HG03025 (cell line): ENCODE data around the gene SI.
"Not testable (repeated sequence)": the region's sequence is repeated elsewhere in the genome, so short reads cannot be mapped to it uniquely, and the experiment has no call there.

Experiments used
- ATAC-seq: cut with Tn5 transposase; IDR thresholded peaks from one replicate; pipeline ENCODE4 v1.9.1; 2021; ENCODE audit warnings: mild to moderate bottlenecking, moderate library complexity; ENCODE audit not compliant: unreplicated experiment, low FRiP score

Gene SI

DNA sequence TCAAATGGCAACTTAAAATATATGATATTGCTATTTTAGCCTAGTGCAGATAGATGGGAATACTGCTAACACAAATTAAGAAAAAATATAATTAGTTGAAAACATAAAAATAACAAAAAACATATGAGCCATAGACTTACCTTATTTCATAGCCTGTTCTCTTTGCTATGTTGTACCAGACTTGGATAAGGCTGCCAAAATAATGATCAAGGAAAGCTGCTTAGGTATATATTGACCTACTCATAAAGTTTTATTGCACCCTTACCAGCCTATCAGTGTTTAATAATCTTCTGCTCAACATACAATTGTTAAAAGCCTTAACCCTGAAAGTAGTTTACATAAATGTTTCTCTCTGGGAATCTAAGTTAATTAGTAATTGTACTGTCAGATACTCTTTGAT lies at the start of gene SI:
Gene SI (minus strand): TSS at position 204 of the 400 bp plus-strand sequence. CDS start 2,484 bp downstream, outside the sequence.
- no peak for ATAC-seq

GRCh38 chr3:165125836-165126235 lies 47.5 kb upstream of the SI start:
- ATAC-seq: no peak

- no peak for ATAC-seq
Measured at GRCh38 chr3:165111401-165111800, 33.1 kb upstream of the SI start.

- no peak for ATAC-seq
Measured at GRCh38 chr3:165103616-165104015, 25.3 kb upstream of the SI start.

DNA sequence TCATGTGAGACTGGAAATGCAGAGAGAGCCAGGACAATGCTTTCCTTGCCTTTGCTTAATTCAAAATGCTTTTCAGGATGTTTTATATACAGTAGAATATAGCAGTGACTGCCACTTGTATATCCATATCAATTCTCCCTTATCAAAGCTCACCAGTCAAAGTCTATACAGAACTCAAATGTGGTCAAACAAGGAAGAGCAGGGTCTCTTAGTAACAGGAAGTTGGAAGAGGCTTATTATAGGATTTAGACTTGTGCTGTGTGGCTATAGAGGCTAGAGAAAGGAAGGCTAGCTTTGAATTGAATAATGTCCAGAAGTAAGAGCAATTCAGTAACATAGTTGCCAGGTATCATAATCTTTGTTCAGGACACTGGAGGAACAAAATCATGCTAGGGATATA lies 4.4 kb upstream of the SI start:
- no peak for ATAC-seq

DNA sequence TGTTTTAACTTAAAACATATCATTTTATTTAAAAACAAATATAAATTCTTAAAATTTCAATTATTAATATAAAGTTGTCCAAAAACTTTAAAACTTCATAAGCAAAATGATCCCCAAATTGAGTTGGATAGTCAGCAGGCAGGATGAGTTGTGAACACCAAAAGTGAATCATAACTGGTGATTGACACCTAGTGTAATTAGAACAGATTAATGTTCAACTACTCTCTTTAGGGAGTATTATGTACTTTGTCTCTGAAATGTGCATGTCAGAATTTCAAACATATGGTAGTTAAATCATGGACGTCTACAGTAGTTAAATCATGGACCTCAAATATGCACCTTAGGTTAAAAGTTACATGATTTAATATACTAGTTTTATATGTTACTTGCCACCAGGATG lies 2.9 kb upstream of the SI start:
- no peak for ATAC-seq

GRCh38 chr3:165075695-165076094 lies 2.6 kb downstream of the SI start:
- ATAC-seq: no peak

- ATAC-seq: no peak
Measured at GRCh38 chr3:165070682-165071081, 7.6 kb downstream of the SI start.

- no peak for ATAC-seq
Measured at GRCh38 chr3:165056510-165056909, 21.8 kb downstream of the SI start.

DNA sequence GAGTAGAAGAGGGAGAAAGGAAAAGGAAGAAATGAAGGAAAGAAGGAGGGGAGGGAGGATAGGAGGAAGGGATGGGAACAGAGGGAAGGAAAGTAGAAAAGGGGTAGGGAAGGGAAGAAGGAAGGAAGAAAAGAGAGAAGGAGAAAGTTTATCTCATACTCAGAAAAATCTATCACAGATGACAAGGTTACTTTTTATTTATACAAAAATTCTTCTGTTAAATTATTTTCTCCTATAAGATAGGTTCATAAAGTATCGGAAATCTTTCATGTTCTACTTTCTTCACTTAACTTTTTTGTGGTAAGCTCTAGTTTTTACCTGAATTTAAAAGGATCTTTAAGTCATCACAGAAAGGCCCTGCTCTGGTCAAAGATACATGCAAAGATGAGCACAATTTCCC lies 38.1 kb downstream of the SI start:
- no peak for ATAC-seq

DNA sequence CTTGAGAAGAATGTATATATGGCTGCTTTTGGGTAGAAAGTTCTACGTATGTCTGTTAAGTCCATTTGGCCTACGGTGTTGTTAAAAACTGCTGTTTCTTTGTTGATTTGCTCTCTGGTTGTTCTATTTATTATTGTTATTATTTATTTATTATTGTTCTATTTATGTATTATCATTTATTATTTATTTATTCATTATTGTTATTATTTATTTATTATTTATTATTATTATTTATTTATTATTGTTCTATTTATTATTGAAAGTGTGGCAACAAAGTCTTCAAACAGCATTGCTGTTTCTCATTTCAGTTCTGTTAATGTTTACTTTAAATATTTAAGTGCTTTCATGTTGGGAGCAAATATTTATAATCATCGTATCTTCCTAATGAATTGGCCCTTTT lies 66.7 kb downstream of the SI start:
- no peak for ATAC-seq

DNA sequence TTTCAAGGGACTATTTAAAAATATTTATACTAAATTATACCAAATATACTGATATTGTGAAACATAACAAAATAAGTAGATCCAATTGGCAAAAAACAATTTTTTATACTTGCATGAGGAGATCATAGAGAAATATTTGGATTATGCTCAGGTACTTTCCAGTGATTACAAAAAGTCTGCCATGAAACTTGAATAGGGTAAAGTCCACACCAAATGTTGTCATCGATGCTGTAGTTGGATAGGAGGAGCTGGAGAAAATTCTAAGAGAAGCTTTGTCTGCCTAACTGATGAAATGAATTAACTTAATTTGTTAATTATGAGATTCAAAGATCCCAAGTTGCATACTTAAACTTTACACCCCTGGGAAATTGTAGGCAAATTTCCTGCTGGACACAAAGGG lies 93.3 kb downstream of the SI start:
- ATAC-seq: no peak

- ATAC-seq: no peak
Measured at GRCh38 chr3:164962610-164963009, 115.7 kb downstream of the SI start.

DNA sequence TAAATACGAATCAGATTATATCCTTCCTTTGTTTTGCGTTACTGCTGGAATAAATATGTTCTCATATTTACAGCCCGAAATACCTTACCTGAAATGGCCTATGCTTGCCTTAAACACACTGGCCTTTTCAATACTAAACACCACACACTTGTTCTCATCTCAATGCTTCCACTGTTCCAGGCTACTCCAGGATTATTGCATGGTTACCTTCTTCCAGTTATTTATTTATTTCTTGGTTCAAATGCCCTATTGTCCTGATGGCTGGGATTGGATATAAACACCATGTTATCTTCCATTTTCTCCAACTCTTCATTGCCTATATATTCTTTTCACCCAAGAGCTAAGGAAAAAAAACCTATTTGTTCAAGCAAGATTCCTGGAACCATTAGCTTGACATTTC lies 125.3 kb downstream of the SI start:
- no peak for ATAC-seq

DNA sequence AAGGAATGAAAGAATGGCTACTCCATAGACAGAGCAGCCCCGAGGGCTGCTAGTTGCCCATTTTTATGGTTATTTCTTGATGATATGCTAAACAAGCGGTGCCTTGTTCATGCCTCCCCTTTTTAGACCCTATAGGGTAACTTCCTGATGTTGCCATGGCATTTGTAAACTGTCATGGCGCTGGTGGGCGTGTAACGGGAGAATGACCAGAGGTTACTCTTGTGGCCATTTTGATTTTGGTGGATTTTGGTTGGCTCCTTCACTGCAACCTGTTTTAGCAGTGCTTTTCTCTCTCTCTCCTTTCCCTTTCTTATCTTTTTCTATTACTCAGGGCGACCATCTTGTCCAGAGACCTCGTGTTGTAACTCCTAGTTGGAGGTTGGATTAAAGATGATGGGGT lies 126.9 kb downstream of the SI start:
- ATAC-seq: not testable (repeated sequence)

- no peak for ATAC-seq
Measured at GRCh38 chr3:164940745-164941144, 137.6 kb downstream of the SI start.

DNA sequence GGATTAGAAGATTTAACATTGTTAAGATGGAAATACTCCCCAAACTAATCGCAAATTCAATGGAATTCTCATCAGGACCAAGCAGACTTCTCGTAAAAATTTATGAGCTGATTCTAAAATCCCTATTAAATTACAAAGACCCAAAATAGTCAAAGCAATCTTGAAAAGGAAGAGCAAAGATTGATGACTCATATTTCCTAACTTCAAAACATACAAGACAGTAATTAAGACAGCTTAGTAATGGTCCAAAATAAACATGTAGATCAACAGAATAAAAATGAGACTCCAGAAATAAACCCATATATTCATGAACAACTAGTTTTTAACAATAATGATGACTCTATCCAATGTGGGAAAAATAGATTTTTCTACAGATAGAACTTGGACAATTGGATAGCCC lies 148.7 kb downstream of the SI start:
- no peak for ATAC-seq
